NB4 (cell line): ENCODE data around the gene XXYLT1.

ENCODE experiments used
- DNase-seq: peaks from one replicate; pipeline ENCODE4 v3.0.0; 2010; ENCODE audit warnings: low read depth
- H3K4me3 ChIP-seq: one replicate; pipeline ENCODE4 v1.5.1; 2011; ENCODE audit warnings: mild to moderate bottlenecking, low read depth, low read length, moderate library complexity
- CTCF ChIP-seq: IDR thresholded peaks from one replicate; pipeline ENCODE4 v1.5.1; 2012; ENCODE audit warnings: low read depth, low read length
- MYC ChIP-seq: IDR thresholded peaks from 2 replicates; pipeline ENCODE4 v1.6.1; 2011; ENCODE audit warnings: low read depth, low read length
- POLR2A ChIP-seq: IDR thresholded peaks from 2 replicates; pipeline ENCODE4 v1.6.1; 2011; ENCODE audit warnings: mild to moderate bottlenecking; ENCODE audit not compliant: insufficient read length; ENCODE audit errors: extremely low read depth
- TF ChIP-seq, protein P1 (sequence below): IDR thresholded peaks from 2 replicates; pipeline ENCODE4 v1.6.1; 2011; ENCODE audit warnings: low read depth, low read length

XXYLT1 gene

DNA sequence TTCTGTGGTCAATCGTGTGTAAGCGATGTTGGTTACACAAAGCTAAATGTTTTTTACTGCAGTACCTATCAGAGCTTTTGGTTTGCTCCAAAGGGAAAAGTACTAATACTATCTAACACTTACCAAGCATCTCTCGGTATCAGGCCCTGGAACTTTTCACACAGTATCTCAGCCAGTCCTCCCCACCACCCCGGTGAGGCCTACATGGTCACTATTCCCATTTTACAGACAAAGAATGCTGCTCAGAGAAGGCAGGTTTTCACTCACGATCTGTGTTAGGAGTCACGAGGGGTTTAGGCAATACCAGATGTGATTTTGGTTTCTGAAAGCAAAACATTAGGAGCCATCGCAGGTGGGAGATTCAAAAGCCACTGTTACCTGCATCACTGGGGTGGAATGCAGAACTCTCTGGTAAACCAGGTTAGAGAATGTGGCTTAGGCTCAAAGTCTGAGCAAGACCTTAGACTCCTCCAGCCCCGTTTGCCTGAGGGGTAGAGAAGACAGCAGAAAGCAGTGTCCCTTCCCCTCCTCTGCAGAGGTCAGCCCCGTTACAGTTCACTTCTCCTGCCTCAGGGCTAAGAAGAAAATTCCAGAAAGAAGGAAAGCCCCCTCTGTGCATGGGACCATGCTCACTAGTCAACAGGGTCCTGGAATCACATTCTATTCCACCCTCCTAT, 57.2 kb downstream of the XXYLT1 start:
- no peak for DNase-seq
- TF ChIP-seq CTCF (no peak), POLR2A (no peak), MYC (no peak)
- TF ChIP-seq, protein P1, sequence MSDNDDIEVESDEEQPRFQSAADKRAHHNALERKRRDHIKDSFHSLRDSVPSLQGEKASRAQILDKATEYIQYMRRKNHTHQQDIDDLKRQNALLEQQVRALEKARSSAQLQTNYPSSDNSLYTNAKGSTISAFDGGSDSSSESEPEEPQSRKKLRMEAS: no peak
- H3K4me3 ChIP-seq: no peak overlapping the region

DNA sequence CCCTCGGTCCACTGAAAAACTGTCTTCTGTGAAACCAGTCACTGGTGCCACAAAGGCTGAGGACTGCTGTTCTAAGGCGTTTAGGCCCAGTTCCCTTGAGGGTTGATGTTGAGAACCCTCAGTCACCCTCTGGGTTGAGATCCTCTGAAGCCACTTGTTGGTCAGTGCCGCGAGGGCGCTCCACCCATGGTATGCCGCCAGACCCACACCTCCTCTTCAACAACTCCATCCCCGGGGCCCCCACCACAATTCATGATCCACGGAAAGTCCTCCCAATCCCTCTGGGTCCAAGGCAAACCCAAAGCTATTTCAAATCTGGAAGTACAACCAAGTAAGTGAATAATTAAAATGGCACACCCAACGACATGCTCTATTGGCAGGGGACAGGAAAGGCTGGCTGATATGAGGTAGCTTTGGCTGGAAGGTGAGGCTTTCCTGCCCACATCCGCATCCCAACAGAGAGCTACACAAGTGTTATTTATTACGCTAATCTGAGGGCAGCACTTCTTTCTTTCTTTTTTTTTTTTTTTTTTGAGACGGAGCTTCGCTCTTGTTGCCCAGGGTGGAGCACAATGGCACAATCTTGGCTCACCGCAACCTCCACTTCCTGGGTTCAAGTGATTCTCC, 58.1 kb downstream of the XXYLT1 start:
- no peak for DNase-seq
- TF ChIP-seq, protein P1: no peak
- no peak for TF ChIP-seq POLR2A
- no peak for TF ChIP-seq CTCF
- TF ChIP-seq MYC: no peak
- no peak overlapping the region for H3K4me3 ChIP-seq

DNA sequence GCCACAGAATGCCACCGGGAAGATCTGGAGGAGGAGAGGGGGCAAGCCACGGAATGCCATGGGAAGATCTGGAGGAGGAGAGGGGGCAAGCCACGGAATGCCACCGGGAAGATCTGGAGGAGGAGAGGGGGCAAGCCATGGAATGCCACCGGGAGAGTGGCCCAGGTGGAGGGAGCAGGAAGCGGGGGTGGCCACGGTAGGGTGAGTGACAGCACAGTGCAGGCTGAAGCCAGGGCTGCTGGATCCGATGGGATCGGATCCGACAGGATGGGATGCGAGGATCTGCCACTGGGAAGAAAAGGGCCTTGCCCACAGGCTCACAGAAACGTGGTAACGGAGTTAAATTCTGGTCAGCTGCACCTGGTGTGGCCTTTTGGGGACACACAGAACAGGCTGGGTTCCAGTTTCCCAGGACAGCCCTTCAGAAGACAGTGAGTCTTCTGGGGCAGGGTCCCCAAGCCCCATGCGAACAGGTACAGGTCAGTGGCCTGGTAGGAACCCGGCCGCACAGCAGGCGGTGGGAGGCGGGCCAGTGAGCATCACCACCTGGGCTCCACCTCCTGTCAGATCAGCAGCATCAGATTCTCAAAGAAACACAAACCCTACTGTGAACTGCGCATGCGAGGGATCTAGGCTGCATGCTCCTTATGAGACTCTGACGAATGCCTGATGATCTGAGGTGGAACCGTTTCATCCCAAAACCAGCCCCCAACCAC, 58.8 kb downstream of the XXYLT1 start:
- no peak for DNase-seq
- no peak for TF ChIP-seq MYC
- no peak for TF ChIP-seq POLR2A
- TF ChIP-seq CTCF: no peak
- TF ChIP-seq, protein P1: no peak
- no peak overlapping the region for H3K4me3 ChIP-seq

DNA sequence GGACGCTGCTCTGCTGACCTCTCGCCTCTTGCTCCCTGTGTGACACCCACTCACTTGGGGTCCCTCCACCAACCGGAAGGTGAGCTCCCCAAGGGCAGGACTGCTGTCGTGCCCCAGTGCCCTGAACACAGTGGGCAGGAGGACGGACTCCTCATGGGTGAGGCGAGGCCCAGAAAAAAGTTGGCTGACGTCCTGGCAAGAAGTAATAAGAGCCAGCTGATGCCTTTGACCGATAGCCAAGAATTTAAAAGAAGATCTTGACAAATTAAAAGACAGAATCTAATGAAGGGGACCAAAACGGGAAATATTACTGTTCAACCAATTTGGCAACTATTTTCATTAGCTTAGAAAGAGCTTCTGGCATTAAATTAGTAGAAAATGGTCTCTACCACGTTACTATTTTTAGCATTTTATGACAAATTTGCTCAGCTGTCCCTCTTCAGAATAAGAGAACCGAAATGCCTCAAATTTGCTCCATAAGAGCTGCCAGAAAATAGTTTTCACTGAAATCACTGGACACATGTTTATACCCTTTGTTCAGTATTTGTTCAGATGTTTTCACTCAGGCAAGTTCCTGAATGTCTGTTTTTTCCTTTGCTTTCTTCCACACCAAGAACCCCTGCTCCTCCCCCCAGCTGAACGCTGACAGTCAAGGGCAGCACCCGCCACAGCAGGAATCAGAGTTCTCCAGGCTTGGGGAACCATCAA, 60.5 kb downstream of the XXYLT1 start:
- H3K4me3 ChIP-seq: no peak overlapping the region
- no peak for TF ChIP-seq CTCF
- TF ChIP-seq, protein P1: no peak
- no peak for TF ChIP-seq MYC
- no peak for TF ChIP-seq POLR2A
- no peak for DNase-seq

- TF ChIP-seq, protein P1: no peak
- TF ChIP-seq POLR2A (no peak), CTCF (no peak), MYC (no peak)
- DNase-seq: no peak
- no peak overlapping the region for H3K4me3 ChIP-seq
These were observed 61.1 kb downstream of the XXYLT1 start for GRCh38 chr3:195209847-195210265.
